MM.1S (cell line): ENCODE results near the gene PRUNE2.

Experiments used
- DNase-seq: peaks from one replicate; pipeline ENCODE4 v3.0.0-alpha.2; 2015
- H2AFZ ChIP-seq: fragments of 300-600 bp; sonication (generic); 2 replicates; pipeline ENCODE4 v1.6.0; 2016; ENCODE audit warnings: antibody characterized with exemption, low read length
- H3F3A ChIP-seq: fragments of 300-600 bp; sonication (generic); 2 replicates; pipeline ENCODE4 v1.6.1; 2016; ENCODE audit warnings: mild to moderate bottlenecking, antibody characterized with exemption, low read length, moderate library complexity, mixed read lengths; ENCODE audit not compliant: insufficient read depth
- H3K27ac ChIP-seq: fragments of 300-600 bp; sonication (generic); 2 replicates; pipeline ENCODE4 v1.5.1; 2016; ENCODE audit warnings: mild to moderate bottlenecking, low read length
- H3K27me3 ChIP-seq: fragments of 300-600 bp; sonication (generic); replicated peaks from 2 replicates; pipeline ENCODE4 v1.6.0; 2016; ENCODE audit warnings: low read length; ENCODE audit not compliant: insufficient read depth
- H3K36me3 ChIP-seq: fragments of 300-600 bp; sonication (generic); replicated peaks from 2 replicates; pipeline ENCODE4 v1.6.1; 2016; ENCODE audit warnings: mild to moderate bottlenecking, low read length, mixed read lengths; ENCODE audit not compliant: insufficient read depth
- H3K4me1 ChIP-seq: fragments of 300-600 bp; sonication (generic); 2 replicates; pipeline ENCODE4 v1.6.1; 2016; ENCODE audit warnings: low read length, mixed read lengths
- H3K4me2 ChIP-seq: fragments of 300-600 bp; sonication (generic); 2 replicates; pipeline ENCODE4 v1.6.0; 2016; ENCODE audit warnings: low read depth, low read length
- H3K4me3 ChIP-seq: fragments of 300-600 bp; sonication (generic); 2 replicates; pipeline ENCODE4 v1.5.1; 2016; ENCODE audit warnings: low read length, mixed read lengths
- H3K79me2 ChIP-seq: fragments of 300-600 bp; sonication (generic); 2 replicates; pipeline ENCODE4 v1.6.1; 2016; ENCODE audit warnings: mixed run types, low read length, mixed read lengths
- H3K9ac ChIP-seq: fragments of 300-600 bp; sonication (generic); 2 replicates; pipeline ENCODE4 v1.6.1; 2016; ENCODE audit warnings: low read length, mixed read lengths
- H3K9me2 ChIP-seq: fragments of 300-600 bp; sonication (generic); replicated peaks from 2 replicates; pipeline ENCODE4 v1.6.1; 2016; ENCODE audit warnings: mild to moderate bottlenecking, low read length, mixed read lengths; ENCODE audit not compliant: insufficient read depth
- H3K9me3 ChIP-seq: fragments of 300-600 bp; sonication (generic); replicated peaks from 2 replicates; pipeline ENCODE4 v1.6.1; 2016; ENCODE audit warnings: mild to moderate bottlenecking, low read length, mixed read lengths; ENCODE audit not compliant: insufficient read depth
- H4K20me1 ChIP-seq: fragments of 300-600 bp; sonication (generic); 2 replicates; pipeline ENCODE4 v1.6.1; 2016; ENCODE audit warnings: mild to moderate bottlenecking, low read length, moderate library complexity, mixed read lengths; ENCODE audit not compliant: insufficient read depth
- EZH2 ChIP-seq: fragments of 300-600 bp; sonication (generic); optimal IDR thresholded peaks from 2 replicates; pipeline ENCODE3; 2017; ENCODE audit warnings: low read depth, mild to moderate bottlenecking, antibody characterized with exemption, low read length, mixed read lengths
- EZH2phosphoT487 ChIP-seq: fragments of 300-600 bp; sonication (generic); IDR thresholded peaks from 2 replicates; pipeline ENCODE4 v1.6.1; 2018; ENCODE audit warnings: antibody characterized with exemption, low read length
- TF ChIP-seq, protein P1 (sequence below): fragments of 300-600 bp; sonication (generic); IDR thresholded peaks from 2 replicates; pipeline ENCODE4 v1.5.1; 2016; ENCODE audit warnings: antibody characterized with exemption, low read length, mixed read lengths

PRUNE2 gene

DNA sequence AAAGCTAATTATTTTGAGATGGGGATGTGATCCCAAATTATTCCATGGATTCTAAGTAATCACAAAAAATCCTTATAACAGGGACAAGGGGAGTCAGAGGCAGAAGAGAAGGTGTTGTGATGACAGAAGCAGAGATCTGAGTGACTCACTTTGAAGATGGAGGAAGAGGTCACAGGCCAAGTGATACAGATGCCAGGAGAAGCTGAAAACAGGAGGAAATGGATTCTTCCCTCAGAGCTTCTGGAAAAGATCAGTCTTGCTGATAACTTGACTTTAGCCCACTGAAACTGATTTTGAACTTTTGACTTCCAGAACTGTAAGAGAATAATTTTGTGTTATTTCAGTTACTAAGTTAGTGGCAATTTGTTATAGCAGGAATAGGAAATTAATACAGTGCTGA, 341.6 kb downstream of the PRUNE2 start:
- H3K9me2 ChIP-seq: no peaks in the 10 kb centered on the region
- H3K9ac ChIP-seq: no peak overlapping the region
- H3K79me2 ChIP-seq: no peaks in the 10 kb centered on the region
- DNase-seq: no peak
- H3K4me2 ChIP-seq: no peak overlapping the region
- TF ChIP-seq, protein P1, sequence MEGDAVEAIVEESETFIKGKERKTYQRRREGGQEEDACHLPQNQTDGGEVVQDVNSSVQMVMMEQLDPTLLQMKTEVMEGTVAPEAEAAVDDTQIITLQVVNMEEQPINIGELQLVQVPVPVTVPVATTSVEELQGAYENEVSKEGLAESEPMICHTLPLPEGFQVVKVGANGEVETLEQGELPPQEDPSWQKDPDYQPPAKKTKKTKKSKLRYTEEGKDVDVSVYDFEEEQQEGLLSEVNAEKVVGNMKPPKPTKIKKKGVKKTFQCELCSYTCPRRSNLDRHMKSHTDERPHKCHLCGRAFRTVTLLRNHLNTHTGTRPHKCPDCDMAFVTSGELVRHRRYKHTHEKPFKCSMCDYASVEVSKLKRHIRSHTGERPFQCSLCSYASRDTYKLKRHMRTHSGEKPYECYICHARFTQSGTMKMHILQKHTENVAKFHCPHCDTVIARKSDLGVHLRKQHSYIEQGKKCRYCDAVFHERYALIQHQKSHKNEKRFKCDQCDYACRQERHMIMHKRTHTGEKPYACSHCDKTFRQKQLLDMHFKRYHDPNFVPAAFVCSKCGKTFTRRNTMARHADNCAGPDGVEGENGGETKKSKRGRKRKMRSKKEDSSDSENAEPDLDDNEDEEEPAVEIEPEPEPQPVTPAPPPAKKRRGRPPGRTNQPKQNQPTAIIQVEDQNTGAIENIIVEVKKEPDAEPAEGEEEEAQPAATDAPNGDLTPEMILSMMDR: no peak
- TF ChIP-seq EZH2 (no peak), EZH2phosphoT487 (no peak)
- no peaks in the 10 kb centered on the region for H3K36me3 ChIP-seq
- no peak overlapping the region for H3K4me3 ChIP-seq
- no peaks in the 10 kb centered on the region for H3K9me3 ChIP-seq
- no peak overlapping the region for H2AFZ ChIP-seq
- H4K20me1 ChIP-seq: no peaks in the 10 kb centered on the region
- H3F3A ChIP-seq: peaks cover 7% of the 10 kb centered on the region; the same call in 1 of the 2 replicates
- no peak overlapping the region for H3K27ac ChIP-seq
- no peaks in the 10 kb centered on the region for H3K4me1 ChIP-seq
- no peaks in the 10 kb centered on the region for H3K27me3 ChIP-seq

DNA sequence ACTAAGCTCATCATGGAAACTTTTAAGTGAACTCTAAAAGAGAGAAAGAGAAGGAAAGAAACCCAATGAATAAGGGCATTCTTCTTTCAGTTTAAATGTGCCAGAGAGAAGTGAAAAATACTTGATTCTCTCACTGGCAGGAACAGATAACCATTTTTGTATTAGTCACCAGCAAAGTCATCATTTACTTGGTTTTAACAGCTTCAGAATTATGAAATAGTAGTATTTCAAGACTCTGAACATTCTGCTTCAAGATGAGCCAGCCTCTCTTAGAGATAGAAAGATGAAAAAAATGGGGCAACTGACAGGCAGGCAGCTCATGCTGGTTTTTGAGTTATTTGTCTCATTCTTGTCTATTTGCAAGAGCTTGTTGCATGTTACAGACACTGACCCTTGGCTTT, 343.4 kb downstream of the PRUNE2 start:
- Histone ChIP-seq H3F3A (peaks cover 7% of the 10 kb centered on the region; the same call in 1 of the 2 replicates), H3K9me2 (no peaks in the 10 kb centered on the region), H3K4me1 (no peaks in the 10 kb centered on the region), H3K4me3 (no peak overlapping the region), H3K4me2 (peak overlapping the region; percentile 37), H2AFZ (no peak overlapping the region), H4K20me1 (no peaks in the 10 kb centered on the region), H3K79me2 (no peaks in the 10 kb centered on the region), H3K9me3 (no peaks in the 10 kb centered on the region), H3K36me3 (no peaks in the 10 kb centered on the region), H3K27me3 (no peaks in the 10 kb centered on the region), H3K27ac (peak overlapping the region; percentile 46; the same call in 1 of the 2 replicates), H3K9ac (no peak overlapping the region)
- TF ChIP-seq, protein P1: no peak
- TF ChIP-seq EZH2: no peak
- TF ChIP-seq EZH2phosphoT487: no peak
- peak; percentile 40 for DNase-seq

DNA sequence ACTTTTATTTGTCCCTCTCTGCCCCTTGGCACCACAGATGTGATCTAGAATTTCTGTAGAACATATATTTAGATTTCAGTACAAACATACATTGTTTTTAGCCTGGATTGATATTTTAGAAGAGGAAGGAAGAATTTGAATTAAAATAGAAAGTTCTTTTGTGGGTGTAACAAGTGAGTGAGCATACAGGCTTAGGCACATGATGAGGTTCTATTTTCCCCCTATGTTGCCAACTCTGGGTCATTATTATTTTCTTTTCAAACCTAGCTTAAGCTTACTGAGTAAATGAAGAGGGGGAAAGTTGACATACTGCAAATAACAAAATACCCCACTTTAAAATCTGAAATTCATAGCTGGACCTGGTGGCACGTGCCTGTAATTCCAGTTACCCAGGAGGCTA, 344.0 kb downstream of the PRUNE2 start:
- Histone ChIP-seq H3K79me2 (no peaks in the 10 kb centered on the region), H3K27me3 (no peaks in the 10 kb centered on the region), H3K27ac (no peak overlapping the region), H2AFZ (no peak overlapping the region), H3K9me3 (no peaks in the 10 kb centered on the region), H3K4me1 (no peaks in the 10 kb centered on the region), H3K9me2 (no peaks in the 10 kb centered on the region), H3K4me2 (no peak overlapping the region), H4K20me1 (no peaks in the 10 kb centered on the region), H3F3A (peaks cover 7% of the 10 kb centered on the region; the same call in 1 of the 2 replicates), H3K4me3 (no peak overlapping the region), H3K9ac (no peak overlapping the region), H3K36me3 (no peaks in the 10 kb centered on the region)
- TF ChIP-seq EZH2 (no peak), EZH2phosphoT487 (no peak)
- TF ChIP-seq, protein P1: no peak
- no peak for DNase-seq
